ENCODE results near the gene RTEL1.
"Not testable (repeated sequence)": the region's sequence is repeated elsewhere in the genome, so short reads cannot be mapped to it uniquely, and the experiment has no call there.

Gene RTEL1

GRCh38 chr20:63657937-63658748 is at the start of gene RTEL1:
RTEL1 (plus strand) TSS chr20:63658312; CDS start chr20:63659403, 1,091 bp downstream.
- peak; percentile 90 for DNase-seq

GRCh38 chr20:63610581-63611435 is 47.3 kb upstream of the RTEL1 start:
- no peak for DNase-seq

- no peak for DNase-seq
These were observed 46.5 kb upstream of the RTEL1 start for GRCh38 chr20:63611646-63612045.

GRCh38 chr20:63612276-63612931 is 45.7 kb upstream of the RTEL1 start:
- no peak for DNase-seq

GRCh38 chr20:63613863-63614594 is 44.1 kb upstream of the RTEL1 start:
- DNase-seq: not testable (repeated sequence)

GRCh38 chr20:63617092-63617875 is 40.8 kb upstream of the RTEL1 start:
- no peak for DNase-seq

GRCh38 chr20:63617876-63618265 is 40.2 kb upstream of the RTEL1 start:
- DNase-seq: no peak

GRCh38 chr20:63618291-63618980 is 39.7 kb upstream of the RTEL1 start:
- no peak for DNase-seq

GRCh38 chr20:63619086-63619485 is 39.0 kb upstream of the RTEL1 start:
- DNase-seq: no peak

GRCh38 chr20:63619505-63619904 is 38.6 kb upstream of the RTEL1 start:
- no peak for DNase-seq

- no peak for DNase-seq
These were observed 37.1 kb upstream of the RTEL1 start for GRCh38 chr20:63620991-63621390.

- no peak for DNase-seq
These were observed 36.0 kb upstream of the RTEL1 start for GRCh38 chr20:63622096-63622495.

GRCh38 chr20:63622732-63623131 is 35.4 kb upstream of the RTEL1 start:
- DNase-seq: no peak

- DNase-seq: peak; percentile 38
These were observed 33.6 kb upstream of the RTEL1 start for GRCh38 chr20:63624486-63624885.

GRCh38 chr20:63625771-63626423 is 32.2 kb upstream of the RTEL1 start:
- DNase-seq: peak; percentile 33

GRCh38 chr20:63626424-63627128 is 31.5 kb upstream of the RTEL1 start, which contains the start of gene GMEB2:
GMEB2 (minus strand) TSS chr20:63627101; CDS start chr20:63619397, 7,704 bp downstream.
- peak; percentile 81 for DNase-seq

- peak; percentile 95 for DNase-seq
These were observed 30.9 kb upstream of the RTEL1 start for GRCh38 chr20:63627129-63627750.

GRCh38 chr20:63627751-63628245 is 30.3 kb upstream of the RTEL1 start:
- no peak for DNase-seq

Data from fibroblast of skin of right biceps (primary cell).